IMR-90 (cell line): ENCODE data around the gene ITPR2. TPM values are rescaled to one million over a fixed set of nuclear protein-coding genes. Genes with fewer than 3 reads are reported as not detected.

Experiments used
- ATAC-seq: fragments of 200-7000 bp; cut with Tn5 transposase; 2 replicates; pipeline ENCODE4 v1.9.1; 2020; ENCODE audit warnings: low read depth, mild to moderate bottlenecking, moderate library complexity
- BruUV-seq: library from RNA; stranded (reverse); fragments of 400-500 nt; replicated peaks from 2 replicates; lab custom pipeline; 2021; lab: Mats Ljungman, UMichigan
- CTCF ChIA-PET: fragments of 300-600 bp; formaldehyde crosslinking; extraction: SDS; loops from one replicate; lab custom pipeline; 2021; ENCODE audit warnings: antibody characterized with exemption; lab: Yijun Ruan, JAX
- POLR2A ChIA-PET: fragments of 300-600 bp; sonication (Branson Sonifier 250); formaldehyde crosslinking; loops from one replicate; lab custom pipeline; 2022; ENCODE audit warnings: antibody characterized with exemption; ENCODE audit not compliant: unreplicated experiment; lab: Charles Lee
- DNase-seq: peaks from one replicate; pipeline ENCODE4 v3.0.0; 2013
- H2AFZ ChIP-seq: replicated peaks from 2 replicates; pipeline ENCODE3; 2013; ENCODE audit warnings: low read length, mild to moderate bottlenecking; ENCODE audit not compliant: poor library complexity
- H2AK5ac ChIP-seq: 2 replicates; pipeline ENCODE4 v1.6.1; 2013; ENCODE audit warnings: low read depth, low read length, inconsistent platforms
- H2AK9ac ChIP-seq: replicated peaks from 2 replicates; pipeline ENCODE3; 2013; ENCODE audit warnings: mild to moderate bottlenecking, low read depth, low read length, moderate library complexity; ENCODE audit not compliant: poor library complexity
- H2BK120ac ChIP-seq: 2 replicates; pipeline ENCODE4 v1.6.1; 2013; ENCODE audit warnings: low read depth, low read length, inconsistent platforms
- H2BK15ac ChIP-seq: 3 replicates; pipeline ENCODE4 v1.6.1; 2013; ENCODE audit warnings: low read depth, low read length, inconsistent platforms
- H2BK20ac ChIP-seq: 2 replicates; pipeline ENCODE4 v1.6.1; 2013; ENCODE audit warnings: low read depth, mild to moderate bottlenecking, inconsistent platforms, low read length, moderate library complexity
- H2BK5ac ChIP-seq: 2 replicates; pipeline ENCODE4 v1.6.1; 2013; ENCODE audit warnings: mild to moderate bottlenecking, low read depth, low read length, inconsistent platforms; ENCODE audit not compliant: poor library complexity, severe bottlenecking
- H3K14ac ChIP-seq: replicated peaks from 2 replicates; pipeline ENCODE4 v1.6.1; 2013; ENCODE audit warnings: low read depth, low read length, inconsistent platforms
- H3K18ac ChIP-seq: 2 replicates; pipeline ENCODE4 v1.6.1; 2013; ENCODE audit warnings: low read depth, low read length, control low read depth
- H3K23ac ChIP-seq: 2 replicates; pipeline ENCODE4 v1.6.1; 2013; ENCODE audit warnings: low read depth, low read length, inconsistent platforms
- H3K27ac ChIP-seq: 2 replicates; pipeline ENCODE4 v1.5.1; 2013; ENCODE audit warnings: mild to moderate bottlenecking, control low read depth, low read length; ENCODE audit not compliant: insufficient read depth
- H3K27me3 ChIP-seq: 2 replicates; pipeline ENCODE4 v1.6.1; 2013; ENCODE audit warnings: low read length; ENCODE audit not compliant: control insufficient read depth, insufficient read depth
- H3K36me3 ChIP-seq: 2 replicates; pipeline ENCODE4 v1.6.1; 2013; ENCODE audit warnings: low read length, mixed read lengths; ENCODE audit not compliant: control insufficient read depth, insufficient read depth
- H3K4ac ChIP-seq: 2 replicates; pipeline ENCODE4 v1.6.1; 2013; ENCODE audit warnings: low read depth, low read length, inconsistent platforms
- H3K4me1 ChIP-seq: 2 replicates; pipeline ENCODE4 v1.6.1; 2013; ENCODE audit warnings: low read length, mixed read lengths; ENCODE audit not compliant: control insufficient read depth, insufficient read depth
- H3K4me2 ChIP-seq: 2 replicates; pipeline ENCODE4 v1.6.1; 2013; ENCODE audit warnings: low read depth, mild to moderate bottlenecking, control low read depth, low read length, moderate library complexity
- H3K4me3 ChIP-seq: 2 replicates; pipeline ENCODE4 v1.5.1; 2013; ENCODE audit warnings: low read depth, mild to moderate bottlenecking, control low read depth, low read length, moderate library complexity; ENCODE audit not compliant: insufficient read depth
- H3K56ac ChIP-seq: 2 replicates; pipeline ENCODE4 v1.6.1; 2013; ENCODE audit warnings: low read length, inconsistent platforms; ENCODE audit not compliant: insufficient read depth; ENCODE audit errors: extremely low read depth
- H3K79me1 ChIP-seq, 2 experiments: 2 replicates each; pipeline ENCODE4 v1.6.1; 2013; ENCODE audit warnings: low read length in 2 of 2, inconsistent platforms in 1 of 2, low read depth in 1 of 2
- H3K9ac ChIP-seq: 2 replicates; pipeline ENCODE4 v1.6.1; 2013; ENCODE audit warnings: low read depth, low read length, control low read depth
- H3K9me1 ChIP-seq: 2 replicates; pipeline ENCODE4 v1.6.1; 2013; ENCODE audit warnings: low read length, inconsistent platforms; ENCODE audit not compliant: insufficient read depth
- H3K9me3 ChIP-seq: 2 replicates; pipeline ENCODE4 v1.6.1; 2013; ENCODE audit warnings: low read length; ENCODE audit not compliant: control insufficient read depth, insufficient read depth
- H4K20me1 ChIP-seq: 2 replicates; pipeline ENCODE4 v1.6.1; 2013; ENCODE audit warnings: low read length, inconsistent platforms; ENCODE audit not compliant: insufficient read depth
- H4K5ac ChIP-seq: 2 replicates; pipeline ENCODE4 v1.6.1; 2013; ENCODE audit warnings: mild to moderate bottlenecking, low read depth, low read length, control low read depth
- H4K8ac ChIP-seq, 2 experiments: 2 replicates each; pipeline ENCODE4 v1.6.1; 2013; ENCODE audit warnings: low read depth in 2 of 2, low read length in 2 of 2, control low read depth in 1 of 2, inconsistent platforms in 1 of 2
- H4K91ac ChIP-seq: 2 replicates; pipeline ENCODE4 v1.6.1; 2013; ENCODE audit warnings: low read depth, low read length, inconsistent platforms; ENCODE audit not compliant: insufficient read depth
- BHLHE40 ChIP-seq: fragments of 150-350 bp; IDR thresholded peaks from 2 replicates; pipeline ENCODE4 v1.6.1; 2016; ENCODE audit warnings: mild to moderate bottlenecking, low read depth, low read length
- CEBPB ChIP-seq: IDR thresholded peaks from 2 replicates; pipeline ENCODE4 v1.6.1; 2012; ENCODE audit warnings: low read depth, low read length, improper control_type of control experiment
- CHD1 ChIP-seq: IDR thresholded peaks from 2 replicates; pipeline ENCODE4 v1.6.1; 2012; ENCODE audit warnings: low read depth, low read length, improper control_type of control experiment
- FOS ChIP-seq: fragments of 150-350 bp; IDR thresholded peaks from 2 replicates; pipeline ENCODE4 v1.6.1; 2016; ENCODE audit warnings: low read depth, low read length
- MAFK ChIP-seq: IDR thresholded peaks from 2 replicates; pipeline ENCODE4 v1.6.1; 2012; ENCODE audit warnings: low read depth, low read length, improper control_type of control experiment
- MAZ ChIP-seq: IDR thresholded peaks from 2 replicates; pipeline ENCODE4 v1.6.1; 2012; ENCODE audit warnings: low read depth, mild to moderate bottlenecking, low read length, improper control_type of control experiment, moderate library complexity, borderline replicate concordance
- MXI1 ChIP-seq: IDR thresholded peaks from 2 replicates; pipeline ENCODE4 v1.6.1; 2012; ENCODE audit warnings: low read depth, mild to moderate bottlenecking, low read length, moderate library complexity, borderline replicate concordance
- NFE2L2 ChIP-seq: fragments of 150-350 bp; IDR thresholded peaks from 2 replicates; pipeline ENCODE4 v1.6.1; 2016; ENCODE audit warnings: low read depth, mild to moderate bottlenecking, low read length
- POLR2A ChIP-seq: IDR thresholded peaks from 2 replicates; pipeline ENCODE4 v1.6.1; 2012; ENCODE audit warnings: mild to moderate bottlenecking, low read depth, low read length
- RAD21 ChIP-seq: IDR thresholded peaks from 2 replicates; pipeline ENCODE4 v1.6.1; 2012; ENCODE audit warnings: low read length, improper control_type of control experiment
- RCOR1 ChIP-seq: IDR thresholded peaks from 2 replicates; pipeline ENCODE4 v1.6.1; 2012; ENCODE audit warnings: mild to moderate bottlenecking, low read length, improper control_type of control experiment; ENCODE audit not compliant: insufficient replicate concordance
- RFX5 ChIP-seq: IDR thresholded peaks from 2 replicates; pipeline ENCODE4 v1.8.0; 2012; ENCODE audit warnings: low read depth, mild to moderate bottlenecking, low read length, moderate library complexity
- SMC3 ChIP-seq: fragments of 150-350 bp; IDR thresholded peaks from 2 replicates; pipeline ENCODE4 v1.6.1; 2016; ENCODE audit warnings: low read depth, mild to moderate bottlenecking, antibody characterized with exemption, low read length, moderate library complexity
- WGBS, 2 experiments: methylation state at CpG; one replicate each; pipeline versions ENCODE4 v1.1.5 to v1.1.7; 2013; ENCODE audit warnings: missing lambda C conversion rate in 2 of 2; ENCODE audit not compliant: insufficient read length in 1 of 2; ENCODE audit errors: extremely low coverage in 2 of 2; 5-methylcytosine and 5-hydroxymethylcytosine counted together
- dilution Hi-C: fragments of 300-500 bp; cut with HindIII; formaldehyde crosslinking; loops from one replicate; pipeline ENCODE4 v1.14.3; 2018; ENCODE audit warnings: low sequenced_read_pairs; ENCODE audit not compliant: unreplicated experiment
- in situ Hi-C: fragments of 300-500 bp; cut with MboI; formaldehyde crosslinking; loops from 3 replicates; pipeline ENCODE4 v1.14.3; 2019; ENCODE audit warnings: low sequenced_read_pairs, inconsistent platforms, mixed read lengths
- intact Hi-C: fragments of 100-400 bp; cut with micrococcal nuclease; formaldehyde crosslinking; loops from 2 replicates; pipeline ENCODE4 v1.10.0; 2022
- polyA plus RNA-seq, 3 experiments: library from polyadenylated mRNA; depleted of rRNA; stranded (reverse); fragments of >200 nt; gene quantifications; 2 replicates each; pipeline ENCODE4 v1.2.3, GENCODE V29; 2012; ENCODE audit warnings: low replicate concordance in 1 of 3
- total RNA-seq: library from RNA; depleted of rRNA; stranded (reverse); fragments of >200 nt; gene quantifications from 2 replicates; pipeline ENCODE4 v1.2.3, GENCODE V29; 2012
- TF ChIP-seq, protein P1 (sequence below): fragments of 150-350 bp; IDR thresholded peaks from 2 replicates; pipeline ENCODE4 v1.6.1; 2017; ENCODE audit warnings: mild to moderate bottlenecking, antibody characterized with exemption, low read length, low read depth
- TF ChIP-seq, protein P2 (sequence below): fragments of 150-350 bp; IDR thresholded peaks from 2 replicates; pipeline ENCODE4 v1.6.1; 2016; ENCODE audit warnings: low read depth, mild to moderate bottlenecking, low read length, moderate library complexity, borderline replicate concordance
- TF ChIP-seq, protein P3 (sequence below): conservative IDR thresholded peaks from 2 replicates; pipeline ENCODE4 v1.5.1; 2012; ENCODE audit warnings: mild to moderate bottlenecking, low read depth, low read length, improper control_type of control experiment

Gene ITPR2
- total and polyA plus RNA-seq, 2 of the 4 experiments (the other 2 are of a cell fraction) = 1.2 to 9.0 TPM

DNA sequence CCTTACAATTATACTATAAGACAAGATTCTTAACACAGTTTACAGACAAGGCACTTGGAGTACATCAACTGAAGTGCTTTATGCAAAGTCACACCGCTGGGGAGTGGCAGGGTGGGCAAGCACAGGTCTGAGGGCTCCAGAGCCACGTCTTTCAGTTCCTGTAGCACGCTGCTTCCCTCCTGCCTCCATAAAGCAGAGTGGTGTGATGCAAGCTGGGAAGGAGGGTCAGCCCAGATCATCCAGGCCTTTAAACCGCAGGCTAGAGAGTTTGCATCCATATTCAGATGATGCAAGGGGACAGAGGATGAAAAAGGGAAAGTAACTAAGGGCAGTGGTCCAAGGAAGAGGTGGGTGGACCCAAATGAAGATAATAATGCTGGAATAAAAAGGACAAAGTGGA is 132.6 kb downstream of the ITPR2 start:
- no peak overlapping the region for H3K4me3 ChIP-seq
- peaks cover 8% of the 10 kb centered on the region for H3K4me1 ChIP-seq
- no peaks in the 10 kb centered on the region for H3K9me1 ChIP-seq
- H3K27me3 ChIP-seq = no peaks in the 10 kb centered on the region
- H3K18ac ChIP-seq = no peak overlapping the region
- no peak overlapping the region for H3K14ac ChIP-seq
- no peak for DNase-seq
- H3K9me3 ChIP-seq = no peaks in the 10 kb centered on the region
- H3K4me2 ChIP-seq = no peak overlapping the region
- in situ Hi-C loops (no loop called here), dilution Hi-C loops (no loop called here), intact Hi-C loops (loop anchor here (2.0 to 5.0 kb wide), 4 partner anchors 43 to 603 kb away; no protein-coding TSS in a partner anchor)
- H2BK5ac ChIP-seq = no peak overlapping the region
- no peak overlapping the region for H2BK15ac ChIP-seq
- TF ChIP-seq RFX5 (no peak), RAD21 (no peak), RCOR1 (no peak), NFE2L2 (no peak), CEBPB (no peak), FOS (no peak), POLR2A (no peak), MAFK (no peak), BHLHE40 (no peak), MAZ (no peak), MXI1 (no peak), SMC3 (no peak), CHD1 (no peak)
- TF ChIP-seq, protein P1, sequence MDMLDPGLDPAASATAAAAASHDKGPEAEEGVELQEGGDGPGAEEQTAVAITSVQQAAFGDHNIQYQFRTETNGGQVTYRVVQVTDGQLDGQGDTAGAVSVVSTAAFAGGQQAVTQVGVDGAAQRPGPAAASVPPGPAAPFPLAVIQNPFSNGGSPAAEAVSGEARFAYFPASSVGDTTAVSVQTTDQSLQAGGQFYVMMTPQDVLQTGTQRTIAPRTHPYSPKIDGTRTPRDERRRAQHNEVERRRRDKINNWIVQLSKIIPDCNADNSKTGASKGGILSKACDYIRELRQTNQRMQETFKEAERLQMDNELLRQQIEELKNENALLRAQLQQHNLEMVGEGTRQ = no peak
- TF ChIP-seq, protein P2, sequence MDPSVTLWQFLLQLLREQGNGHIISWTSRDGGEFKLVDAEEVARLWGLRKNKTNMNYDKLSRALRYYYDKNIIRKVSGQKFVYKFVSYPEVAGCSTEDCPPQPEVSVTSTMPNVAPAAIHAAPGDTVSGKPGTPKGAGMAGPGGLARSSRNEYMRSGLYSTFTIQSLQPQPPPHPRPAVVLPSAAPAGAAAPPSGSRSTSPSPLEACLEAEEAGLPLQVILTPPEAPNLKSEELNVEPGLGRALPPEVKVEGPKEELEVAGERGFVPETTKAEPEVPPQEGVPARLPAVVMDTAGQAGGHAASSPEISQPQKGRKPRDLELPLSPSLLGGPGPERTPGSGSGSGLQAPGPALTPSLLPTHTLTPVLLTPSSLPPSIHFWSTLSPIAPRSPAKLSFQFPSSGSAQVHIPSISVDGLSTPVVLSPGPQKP = no peak
- TF ChIP-seq, protein P3, sequence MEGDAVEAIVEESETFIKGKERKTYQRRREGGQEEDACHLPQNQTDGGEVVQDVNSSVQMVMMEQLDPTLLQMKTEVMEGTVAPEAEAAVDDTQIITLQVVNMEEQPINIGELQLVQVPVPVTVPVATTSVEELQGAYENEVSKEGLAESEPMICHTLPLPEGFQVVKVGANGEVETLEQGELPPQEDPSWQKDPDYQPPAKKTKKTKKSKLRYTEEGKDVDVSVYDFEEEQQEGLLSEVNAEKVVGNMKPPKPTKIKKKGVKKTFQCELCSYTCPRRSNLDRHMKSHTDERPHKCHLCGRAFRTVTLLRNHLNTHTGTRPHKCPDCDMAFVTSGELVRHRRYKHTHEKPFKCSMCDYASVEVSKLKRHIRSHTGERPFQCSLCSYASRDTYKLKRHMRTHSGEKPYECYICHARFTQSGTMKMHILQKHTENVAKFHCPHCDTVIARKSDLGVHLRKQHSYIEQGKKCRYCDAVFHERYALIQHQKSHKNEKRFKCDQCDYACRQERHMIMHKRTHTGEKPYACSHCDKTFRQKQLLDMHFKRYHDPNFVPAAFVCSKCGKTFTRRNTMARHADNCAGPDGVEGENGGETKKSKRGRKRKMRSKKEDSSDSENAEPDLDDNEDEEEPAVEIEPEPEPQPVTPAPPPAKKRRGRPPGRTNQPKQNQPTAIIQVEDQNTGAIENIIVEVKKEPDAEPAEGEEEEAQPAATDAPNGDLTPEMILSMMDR = no peak
- no peak overlapping the region for H2BK20ac ChIP-seq
- H2AK9ac ChIP-seq = no peak overlapping the region
- H4K8ac ChIP-seq = no peak overlapping the region
- no peak overlapping the region for H2AK5ac ChIP-seq
- no peak overlapping the region for H3K56ac ChIP-seq
- no peak overlapping the region for H3K23ac ChIP-seq
- H3K27ac ChIP-seq = no peak overlapping the region
- no peaks in the 10 kb centered on the region for H3K36me3 ChIP-seq
- ChIA-PET CTCF (no interaction called here), POLR2A (no interaction called here)
- H4K5ac ChIP-seq = no peak overlapping the region
- no TSS peak for BruUV-seq
- H3K79me1 ChIP-seq = no peaks in the 10 kb centered on the region; a peak in 1 of 4 replicates
- no CpG with 5 or more reads among the region's 4 CpGs for WGBS, 2 experiments
- peak overlapping the region; percentile 1 for H2AFZ ChIP-seq
- H2BK120ac ChIP-seq = no peak overlapping the region
- H3K9ac ChIP-seq = no peak overlapping the region
- H3K4ac ChIP-seq = no peak overlapping the region
- H4K91ac ChIP-seq = no peak overlapping the region
- no peaks in the 10 kb centered on the region for H4K20me1 ChIP-seq
- no peak for ATAC-seq
